Muscle of arm (tissue), 12 donors: ENCODE data around the gene CWC27. TPM values are rescaled to one million over a fixed set of nuclear protein-coding genes. Genes with fewer than 3 reads are reported as not detected.

Experiments
- DNase-seq: peaks from one replicate; pipeline ENCODE4 v3.0.0-alpha.2; 2013
- polyA plus RNA-seq, 12 donors: library from polyadenylated mRNA; unstranded; fragments of 120-200 nt; gene quantifications; one replicate each; pipeline ENCODE4 v1.2.1, GENCODE V29; 2013; ENCODE audit not compliant: insufficient read length in 12 of 12

CWC27 gene
- polyA plus RNA-seq, 12 donors: 21.9 to 40.1 (median 25.4) TPM; not detected in 1

DNA sequence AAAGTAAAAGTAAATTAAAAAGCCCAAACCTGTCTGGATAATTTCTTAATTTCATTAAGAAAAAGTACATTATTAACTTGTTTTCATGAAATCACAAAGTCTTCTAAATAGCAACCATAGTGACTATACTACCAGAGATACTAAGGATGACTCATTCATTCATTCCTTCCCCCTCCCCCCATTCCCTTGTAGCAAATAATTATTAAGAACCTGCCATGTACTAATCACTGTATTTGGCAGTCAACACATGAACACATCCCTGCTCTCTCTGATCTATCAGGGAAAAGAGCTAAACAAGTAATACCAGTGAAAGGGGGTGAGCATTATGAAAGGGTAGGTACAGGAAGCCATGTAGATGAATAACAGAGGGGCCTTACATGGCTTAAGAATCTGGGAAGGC, 203.9 kb downstream of the CWC27 start:
- DNase-seq: no peak

DNA sequence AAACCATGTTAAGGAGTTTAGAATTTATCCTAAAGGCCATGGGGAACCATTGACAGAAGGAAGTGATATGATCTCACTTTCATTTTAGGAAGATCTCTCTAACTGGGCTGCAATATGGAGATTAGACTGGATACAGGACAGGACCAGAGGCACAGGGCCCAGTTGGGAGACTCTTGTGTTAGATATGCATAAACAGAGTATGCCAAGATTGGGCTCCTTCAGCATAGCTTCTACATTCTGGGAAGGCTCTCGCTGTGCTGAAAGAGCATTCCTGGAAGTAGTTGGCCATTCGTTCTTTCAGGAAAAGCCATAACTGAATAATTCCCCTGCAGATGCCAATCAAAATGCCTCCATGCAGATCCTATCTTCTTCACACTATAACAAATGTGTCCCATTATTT, 204.5 kb downstream of the CWC27 start:
- no peak for DNase-seq

DNA sequence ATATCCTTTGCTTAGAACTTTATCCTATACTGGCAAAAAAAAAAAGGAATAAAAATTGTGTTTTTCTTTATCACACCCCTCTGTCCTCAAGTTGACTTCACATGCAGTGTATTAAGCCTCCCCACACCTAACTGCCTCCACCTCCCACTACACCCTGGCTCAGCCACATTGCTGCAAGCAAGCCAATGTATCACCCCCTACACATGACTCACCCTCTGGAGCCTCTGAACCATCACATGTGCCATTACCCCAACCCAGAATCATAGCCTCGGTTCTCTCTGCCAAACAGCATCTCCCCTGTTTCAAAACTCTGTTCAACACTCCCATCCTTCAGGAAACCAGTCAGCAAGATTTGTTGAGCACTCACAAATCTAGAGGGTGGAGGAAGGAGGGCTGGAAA, 209.0 kb downstream of the CWC27 start:
- no peak for DNase-seq

DNA sequence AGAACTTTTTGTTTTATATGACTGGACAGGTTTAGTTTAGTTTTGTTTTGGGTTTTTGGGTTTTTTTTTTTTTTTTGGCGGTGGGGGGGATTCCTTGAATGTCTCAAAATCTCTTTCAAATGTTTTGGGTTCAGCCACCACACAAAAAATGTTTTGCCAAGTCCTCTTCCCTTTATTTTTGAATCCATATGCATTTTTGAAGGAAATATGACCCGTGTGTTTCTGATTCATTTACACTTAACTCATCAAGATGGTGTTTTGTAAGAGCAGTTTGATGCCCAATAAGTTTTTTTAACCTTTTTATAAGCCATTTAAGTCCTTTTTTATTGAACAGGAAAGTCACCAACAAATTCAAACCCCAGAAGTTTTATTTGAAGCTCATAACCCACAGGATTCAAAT, 209.8 kb downstream of the CWC27 start:
- DNase-seq: no peak

DNA sequence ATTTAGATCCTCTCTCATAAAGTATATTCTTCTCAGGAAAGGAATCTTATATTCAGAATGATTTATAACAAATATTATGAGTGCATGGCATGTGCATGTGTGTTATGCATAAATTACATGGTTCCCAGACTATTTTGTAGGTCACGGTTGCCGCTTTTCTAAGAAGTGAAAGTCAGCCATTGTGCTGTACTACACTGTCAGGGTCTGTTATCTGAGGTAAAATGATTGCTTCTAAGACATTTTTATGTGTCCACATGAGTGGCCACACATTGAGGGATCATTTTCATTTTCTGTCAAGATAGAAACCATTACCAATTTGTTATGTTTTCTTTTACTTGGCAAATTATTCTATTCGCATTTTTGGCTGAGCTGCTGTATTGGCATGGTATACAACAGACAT, 210.8 kb downstream of the CWC27 start:
- DNase-seq: no peak

DNA sequence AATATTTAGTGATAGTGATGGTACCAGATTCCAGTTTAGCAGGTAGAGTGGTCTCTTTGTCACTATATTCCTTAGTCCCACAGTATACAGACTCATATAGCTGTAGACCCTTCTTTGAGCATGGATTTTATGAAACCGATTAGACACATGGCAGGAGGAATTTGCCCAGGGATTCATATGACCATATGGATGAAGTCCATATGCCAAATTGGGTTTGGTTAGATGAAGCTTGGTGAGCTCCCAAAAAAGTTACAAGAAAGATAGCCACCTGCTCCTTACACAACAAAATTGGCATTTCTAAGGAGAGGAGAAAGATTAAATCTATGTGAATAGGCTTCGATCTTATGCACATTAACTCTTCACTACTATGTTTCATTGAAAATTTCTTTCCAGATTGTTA, 211.4 kb downstream of the CWC27 start:
- DNase-seq: no peak

DNA sequence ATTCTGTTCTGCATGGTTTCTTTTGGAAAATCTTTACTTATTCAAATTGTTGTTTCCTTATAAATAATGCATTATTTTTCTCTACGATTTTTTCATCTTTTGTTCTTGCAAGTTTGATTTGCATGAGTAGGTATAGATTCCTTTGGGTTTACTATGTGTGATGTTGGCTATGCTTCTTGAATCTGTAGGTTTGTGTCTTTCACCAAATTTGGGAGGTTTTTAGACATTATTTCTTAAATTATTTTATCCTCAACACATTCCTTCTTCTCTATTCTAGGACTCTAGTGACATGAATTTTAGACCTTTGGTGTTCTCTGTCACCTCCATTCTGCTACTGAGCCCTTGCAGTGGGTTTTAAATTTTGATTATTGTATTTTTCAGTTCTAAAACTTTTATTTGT, 219.0 kb downstream of the CWC27 start:
- DNase-seq: no peak

DNA sequence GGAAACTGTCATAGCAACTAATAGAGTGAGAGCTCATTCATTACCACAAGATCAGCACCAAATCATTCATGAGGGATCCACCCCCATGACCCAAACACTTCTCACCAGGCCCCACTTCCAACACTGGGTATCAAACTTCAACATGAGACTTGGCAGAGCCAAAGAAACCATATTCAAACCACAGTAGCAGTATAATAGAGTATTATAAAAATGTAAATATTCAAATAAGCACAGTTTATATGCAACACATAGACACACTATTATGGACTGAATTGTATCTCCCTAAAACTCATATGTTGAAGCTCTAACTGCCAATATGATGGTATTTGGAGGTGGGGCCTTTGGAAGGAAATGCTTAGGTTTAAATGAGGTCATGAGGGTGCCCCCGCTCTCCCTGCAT, 240.5 kb downstream of the CWC27 start:
- DNase-seq: no peak

DNA sequence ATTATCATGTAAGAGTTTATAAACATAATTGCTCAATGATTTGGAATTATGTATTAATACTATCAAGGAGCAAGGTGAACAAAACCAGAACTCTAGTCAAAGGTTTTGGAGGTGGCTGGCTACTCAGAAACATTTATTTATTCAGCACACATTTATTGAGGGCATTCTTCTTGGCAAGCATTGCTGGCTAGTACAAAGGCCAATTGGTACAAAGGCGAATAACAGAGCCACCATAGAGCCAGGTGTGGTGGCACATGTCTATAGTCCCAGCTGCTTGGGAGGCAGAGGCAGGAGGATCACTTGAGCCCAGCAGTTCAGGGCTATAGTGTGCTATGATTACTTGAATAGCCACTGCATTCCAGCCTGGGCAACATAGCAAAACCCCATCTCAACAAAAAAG, 242.1 kb downstream of the CWC27 start:
- DNase-seq: no peak

DNA sequence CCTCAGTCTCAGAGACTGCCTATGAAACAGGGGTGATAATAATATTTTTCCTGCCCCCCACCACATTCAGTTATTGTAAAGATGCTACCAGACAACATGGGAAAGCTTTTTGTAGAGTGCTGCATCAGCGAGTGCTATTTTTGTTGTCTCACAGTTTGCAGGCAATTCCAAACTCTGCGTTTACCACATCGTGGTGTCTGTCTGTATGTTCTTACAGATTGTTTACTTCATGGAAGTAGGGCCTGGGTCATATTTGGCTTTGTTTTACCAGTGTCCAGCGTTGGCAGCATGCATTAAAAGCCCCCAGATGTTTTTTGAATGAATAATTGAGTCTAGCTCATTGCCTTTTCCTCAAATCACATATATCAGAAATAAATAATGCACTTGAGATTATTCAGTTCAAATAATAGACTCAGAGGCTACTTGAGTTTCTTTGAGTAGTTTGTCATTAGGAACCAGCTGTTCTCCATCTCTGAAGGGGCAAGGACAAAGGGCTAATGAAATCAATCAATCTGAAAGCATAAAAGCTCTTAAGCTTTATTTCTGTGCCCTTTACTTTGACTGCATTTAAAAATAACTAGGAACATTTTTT, 243.7 kb downstream of the CWC27 start:
- DNase-seq: no peak

DNA sequence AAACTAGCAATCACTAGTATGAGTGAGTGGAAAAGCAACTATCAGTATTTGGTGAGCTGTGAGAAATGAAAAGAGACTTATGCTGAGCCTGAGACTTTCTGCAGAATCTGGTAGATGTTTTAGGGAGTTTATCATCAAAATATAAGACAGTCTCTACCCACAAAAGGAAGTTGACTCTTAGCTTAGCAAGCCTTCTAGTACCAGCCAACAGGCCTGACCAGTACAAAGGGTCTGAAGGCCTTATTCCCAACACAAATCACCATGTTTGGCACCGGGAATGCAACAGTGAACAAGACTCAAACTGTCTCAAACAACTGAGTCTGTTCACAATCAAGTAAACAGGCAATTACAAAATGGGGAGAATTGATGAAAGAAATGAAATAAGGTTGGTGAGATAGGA, 244.4 kb downstream of the CWC27 start:
- DNase-seq: no peak

DNA sequence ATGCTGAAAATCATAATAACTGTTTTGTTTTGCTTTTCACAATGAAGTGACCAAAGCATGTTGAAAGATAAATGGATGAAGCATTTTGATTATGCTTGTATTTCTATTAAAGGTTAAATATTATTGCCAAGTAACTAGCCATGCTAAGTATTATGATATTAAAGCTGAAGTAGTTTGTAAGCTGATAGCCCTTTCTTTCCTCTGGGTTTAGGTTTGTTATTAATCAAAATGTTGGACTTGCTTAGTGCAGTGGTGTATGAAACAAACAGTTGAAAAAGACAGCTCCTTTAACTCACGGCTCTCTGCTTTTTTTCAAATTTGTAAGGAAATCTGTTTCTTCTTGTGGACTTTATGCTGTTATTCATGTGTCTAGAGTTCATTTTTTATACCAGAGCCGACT, 246.0 kb downstream of the CWC27 start:
- no peak for DNase-seq

DNA sequence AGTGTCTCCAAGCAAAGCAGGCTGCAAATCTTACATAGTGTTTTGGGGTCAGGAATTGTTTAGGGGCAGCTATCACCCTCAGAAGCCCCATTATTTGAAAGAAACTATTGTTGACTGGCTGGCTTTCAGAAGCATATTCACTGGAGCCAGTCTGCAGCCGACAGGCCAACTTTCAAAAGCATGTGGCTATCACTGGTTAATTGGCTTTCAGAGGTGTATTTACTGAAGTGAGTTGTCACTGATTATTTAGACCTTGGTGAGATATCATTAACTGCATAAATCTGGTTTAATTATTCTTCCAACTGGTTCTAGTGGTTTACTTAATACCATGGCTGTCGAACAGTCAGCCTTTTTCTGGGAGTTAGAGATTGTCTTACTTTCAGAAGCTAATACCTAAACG, 247.0 kb downstream of the CWC27 start:
- DNase-seq: no peak

DNA sequence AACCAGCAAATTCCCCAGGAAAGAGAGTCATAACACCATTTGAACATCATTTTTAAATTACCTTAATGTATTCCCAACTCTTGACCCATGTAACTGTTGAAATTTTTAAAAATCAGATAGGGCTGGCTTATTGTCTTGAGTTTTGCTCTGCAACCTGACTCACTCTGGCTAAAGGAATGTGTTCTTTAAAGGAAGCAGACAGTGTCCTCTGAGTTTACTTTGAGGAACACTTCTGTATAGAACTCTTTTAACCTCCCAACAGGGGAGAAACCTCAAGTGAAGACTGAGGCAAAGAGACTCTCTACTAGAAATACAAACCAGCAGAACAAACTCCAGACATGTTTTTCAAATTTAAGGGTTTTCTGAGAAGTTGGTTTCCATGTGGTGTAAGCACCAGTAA, 248.9 kb downstream of the CWC27 start:
- DNase-seq: no peak

DNA sequence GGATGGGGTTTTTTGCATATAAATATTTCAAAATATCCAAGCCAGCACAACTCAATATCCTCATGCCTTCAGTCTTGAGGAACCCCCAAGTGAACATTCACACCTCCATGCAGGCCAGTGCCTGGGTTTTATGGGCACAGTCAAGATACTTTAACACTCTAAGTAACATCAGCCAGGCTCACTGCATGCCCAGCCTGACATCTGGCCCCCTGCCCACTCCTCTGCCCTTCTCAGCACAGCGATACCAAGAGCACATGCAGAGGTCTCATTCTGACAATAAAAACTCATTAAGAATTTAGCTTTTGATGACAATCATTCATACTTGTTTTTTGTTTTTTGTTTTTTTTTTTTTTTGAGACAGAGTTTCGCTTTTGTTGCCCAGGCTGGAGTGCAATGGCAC, 250.0 kb downstream of the CWC27 start:
- no peak for DNase-seq

DNA sequence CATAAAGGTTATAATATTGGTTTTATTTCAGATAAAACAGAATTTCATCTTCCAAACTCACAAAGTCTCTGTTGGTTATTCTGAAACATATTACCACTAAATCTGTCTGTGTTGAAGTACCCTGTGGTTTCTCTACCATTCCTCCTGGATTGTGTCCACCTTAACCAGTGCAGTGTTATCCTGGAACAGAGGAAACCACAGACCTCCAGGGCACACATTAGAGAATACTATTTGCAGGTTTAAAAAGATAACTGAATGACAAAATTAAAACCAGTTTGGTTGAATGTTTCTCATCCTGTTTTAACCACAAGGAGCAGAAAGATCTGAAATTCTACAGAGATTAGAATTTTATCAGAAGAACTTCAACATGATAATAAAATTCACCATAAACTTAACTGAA, 251.8 kb downstream of the CWC27 start:
- DNase-seq: no peak

DNA sequence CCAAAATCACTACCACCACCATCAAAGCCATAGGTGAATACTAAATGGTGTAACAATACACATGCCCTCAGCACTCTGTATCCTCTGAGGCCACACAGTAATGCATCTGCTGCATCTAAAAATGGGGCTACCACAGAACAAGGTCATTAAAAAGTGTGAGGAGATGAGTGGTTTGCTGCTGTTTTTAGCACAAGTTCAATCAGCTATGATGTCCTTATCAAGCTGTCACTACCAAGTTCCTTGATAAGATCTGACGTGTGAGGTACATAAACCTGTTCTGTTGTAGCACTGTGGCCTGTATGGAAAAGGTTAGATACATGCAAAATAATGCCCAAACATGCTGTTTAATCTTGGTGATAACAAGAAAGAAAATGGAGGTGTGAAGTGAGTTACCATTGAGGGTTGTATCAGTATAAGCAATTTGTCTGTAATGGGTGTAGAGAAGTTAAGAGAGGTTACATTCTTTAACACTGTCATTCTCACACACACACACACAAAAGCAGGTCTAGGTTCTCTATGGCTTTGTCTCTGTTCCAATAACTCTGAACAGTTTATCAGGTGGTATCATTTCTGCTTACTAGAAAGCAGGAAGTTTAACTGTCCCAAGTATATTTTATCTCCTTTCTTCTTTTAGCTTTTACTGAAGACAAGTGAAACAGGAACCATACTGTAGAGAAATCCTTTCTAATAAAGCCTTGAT, 252.9 kb downstream of the CWC27 start:
- no peak for DNase-seq

DNA sequence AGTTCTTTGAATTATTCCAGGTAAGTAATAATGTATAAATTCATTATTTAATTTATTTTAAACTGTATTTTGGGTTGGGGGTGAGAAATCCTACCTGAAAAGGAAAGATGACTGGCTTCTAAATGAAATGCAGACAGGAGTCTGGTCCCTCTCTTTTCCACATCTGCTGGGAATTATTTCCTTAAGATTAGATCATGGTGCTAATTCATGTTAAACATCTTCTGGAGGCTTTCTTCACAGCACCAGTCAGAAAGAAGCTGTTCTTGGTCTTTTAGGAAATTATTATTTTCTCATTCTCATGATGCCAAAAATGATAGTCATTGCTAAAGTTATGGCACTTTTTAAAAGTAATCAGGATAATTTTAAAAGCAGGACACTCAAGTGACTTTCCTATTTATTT, 254.2 kb downstream of the CWC27 start:
- DNase-seq: no peak

DNA sequence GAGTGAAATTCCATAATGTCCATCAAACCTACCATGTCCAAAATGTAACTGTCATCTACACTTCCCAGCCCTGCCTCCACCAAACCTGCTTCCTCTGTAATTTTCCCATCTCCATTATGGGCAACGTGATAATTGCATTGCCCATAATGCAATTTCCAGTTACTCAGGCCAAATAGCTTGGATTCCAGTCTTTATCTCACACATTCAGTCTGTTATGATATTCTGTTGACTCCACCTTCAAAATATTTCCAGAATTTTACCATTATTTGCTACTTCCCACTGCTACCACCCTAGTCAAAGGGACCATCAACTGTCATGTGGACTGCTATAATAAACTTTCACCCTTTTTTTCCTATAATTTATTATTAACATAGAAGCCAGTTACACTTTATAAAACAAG, 256.0 kb downstream of the CWC27 start:
- DNase-seq: no peak

DNA sequence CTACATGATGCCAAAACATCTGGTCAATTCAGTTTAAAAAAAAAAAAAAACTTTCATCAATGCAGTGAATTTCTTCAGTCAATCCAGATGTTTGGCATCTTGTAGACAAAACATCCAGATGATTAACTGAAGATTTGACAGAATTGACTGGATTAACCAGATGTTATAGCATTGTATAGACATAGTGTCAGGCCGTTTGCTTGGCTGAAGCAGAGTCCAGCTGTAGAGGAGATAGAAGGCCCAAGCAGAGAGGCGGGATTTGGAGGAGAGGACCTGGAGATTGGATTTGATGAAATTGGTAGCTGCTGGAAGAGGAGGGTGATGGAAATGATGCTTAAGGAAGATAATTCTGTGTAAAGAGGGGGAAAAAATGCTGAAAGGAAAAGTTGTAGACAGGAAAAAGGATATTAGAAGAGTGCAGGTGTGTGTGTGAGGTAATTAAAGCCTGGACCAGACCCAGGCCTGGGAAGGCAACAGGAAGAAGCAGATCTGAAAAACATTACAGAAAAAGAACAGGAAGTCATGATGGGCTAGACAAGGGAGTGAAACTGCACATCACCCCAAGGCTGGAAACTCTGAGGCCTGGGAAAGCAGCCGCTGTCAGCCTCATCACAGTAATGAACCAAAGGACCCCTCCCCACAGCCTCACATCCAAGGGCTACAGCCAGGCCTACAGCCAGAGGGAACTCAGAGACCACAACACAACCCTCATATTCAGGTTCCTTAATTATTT, 258.3 kb downstream of the CWC27 start:
- peak; percentile 61 for DNase-seq

DNA sequence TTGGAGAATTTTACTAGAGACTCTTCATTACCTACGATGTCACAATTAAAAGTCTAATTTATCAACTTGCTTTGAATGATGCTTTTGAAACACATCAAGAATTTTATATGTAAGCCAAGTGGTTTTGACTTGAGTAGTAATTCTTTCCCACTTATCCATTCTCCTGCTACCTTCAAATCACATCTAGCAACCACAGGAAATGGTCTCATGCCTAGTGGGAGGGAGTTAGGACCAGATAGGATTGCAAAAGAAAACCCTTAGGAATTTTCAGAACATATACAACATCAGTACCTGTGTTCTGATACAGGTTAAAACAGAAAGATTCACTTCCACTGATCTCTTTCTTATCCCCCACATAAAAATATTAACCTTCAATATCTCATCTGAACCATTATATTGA, 260.4 kb downstream of the CWC27 start:
- no peak for DNase-seq

DNA sequence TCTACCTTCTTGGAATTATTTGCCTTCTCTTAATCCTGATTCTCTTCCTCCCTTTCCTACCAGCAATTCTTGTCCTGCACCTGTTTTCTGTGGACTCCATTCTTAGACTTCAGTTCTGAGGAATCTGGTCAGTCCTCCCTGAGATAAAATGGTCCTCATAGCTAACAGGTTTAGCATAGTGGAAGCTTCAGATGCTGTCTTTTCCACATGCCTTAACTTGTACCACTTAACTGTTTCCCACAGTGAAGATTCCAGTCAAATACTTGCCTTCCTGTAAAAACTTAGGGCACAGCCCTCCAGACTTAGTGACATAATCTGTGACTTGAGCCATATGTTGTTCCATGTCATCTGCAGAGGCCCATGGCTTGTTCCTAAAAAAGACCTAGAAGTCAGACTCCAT, 261.3 kb downstream of the CWC27 start:
- no peak for DNase-seq

DNA sequence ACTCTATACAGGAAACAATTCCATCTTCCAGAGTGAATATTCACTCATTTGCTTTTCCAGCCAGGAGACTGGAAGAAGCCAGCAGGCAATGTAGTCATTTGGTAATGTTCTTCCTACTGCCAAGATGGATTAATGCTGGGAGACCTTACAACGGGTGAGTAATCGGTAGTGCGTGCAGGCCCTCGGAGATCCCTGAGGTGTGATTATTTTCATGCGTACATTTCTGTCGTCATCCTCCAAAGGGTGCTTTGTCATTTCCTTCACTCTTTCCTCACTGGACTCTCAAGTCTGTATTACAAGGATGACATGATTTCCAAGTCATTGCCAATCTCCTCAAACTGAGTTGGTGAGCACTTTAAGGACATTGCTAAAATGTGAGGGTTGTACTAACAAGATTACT, 263.5 kb downstream of the CWC27 start:
- no peak for DNase-seq
